Activated naive CD8-positive, alpha-beta T cell (primary cell): ENCODE results near the gene PANX1.
"Not testable (repeated sequence)": the region's sequence is repeated elsewhere in the genome, so short reads cannot be mapped to it uniquely, and the experiment has no call there.

Experiments used
- H3K27ac Mint-ChIP-seq: one replicate; pipeline ENCODE4 v1.8.0; 2021; ENCODE audit warnings: mixed read lengths
- H3K27me3 Mint-ChIP-seq: one replicate; pipeline ENCODE4 v1.8.0; 2021; ENCODE audit warnings: mixed read lengths
- H3K36me3 Mint-ChIP-seq: one replicate; pipeline ENCODE4 v1.8.0; 2021; ENCODE audit warnings: mixed read lengths
- H3K4me1 Mint-ChIP-seq: one replicate; pipeline ENCODE4 v1.8.0; 2021; ENCODE audit warnings: low read depth, mixed read lengths
- H3K4me3 Mint-ChIP-seq: one replicate; pipeline ENCODE4 v1.8.0; 2021; ENCODE audit warnings: mild to moderate bottlenecking, mixed read lengths
- H3K9me3 Mint-ChIP-seq: one replicate; pipeline ENCODE4 v1.8.0; 2021; ENCODE audit warnings: low read depth, mixed read lengths

PANX1 gene

GRCh38 chr11:94150704-94151685 is 22.4 kb downstream of the PANX1 start:
- peaks cover 3% of the 10 kb centered on the region for H3K9me3 Mint-ChIP-seq
- no peak overlapping the region for H3K27ac Mint-ChIP-seq
- H3K4me1 Mint-ChIP-seq, result peaks cover 69% of the 10 kb centered on the region
- no peaks in the 10 kb centered on the region for H3K27me3 Mint-ChIP-seq
- H3K36me3 Mint-ChIP-seq, result peaks cover 4% of the 10 kb centered on the region
- H3K4me3 Mint-ChIP-seq, result no peak overlapping the region

GRCh38 chr11:94151903-94152677 is 23.4 kb downstream of the PANX1 start:
- H3K4me1 Mint-ChIP-seq, result peaks cover 60% of the 10 kb centered on the region
- peaks cover 3% of the 10 kb centered on the region for H3K9me3 Mint-ChIP-seq
- H3K4me3 Mint-ChIP-seq, result no peak overlapping the region
- no peaks in the 10 kb centered on the region for H3K27me3 Mint-ChIP-seq
- peak overlapping the region; percentile 36 for H3K27ac Mint-ChIP-seq
- peaks cover 11% of the 10 kb centered on the region for H3K36me3 Mint-ChIP-seq

DNA sequence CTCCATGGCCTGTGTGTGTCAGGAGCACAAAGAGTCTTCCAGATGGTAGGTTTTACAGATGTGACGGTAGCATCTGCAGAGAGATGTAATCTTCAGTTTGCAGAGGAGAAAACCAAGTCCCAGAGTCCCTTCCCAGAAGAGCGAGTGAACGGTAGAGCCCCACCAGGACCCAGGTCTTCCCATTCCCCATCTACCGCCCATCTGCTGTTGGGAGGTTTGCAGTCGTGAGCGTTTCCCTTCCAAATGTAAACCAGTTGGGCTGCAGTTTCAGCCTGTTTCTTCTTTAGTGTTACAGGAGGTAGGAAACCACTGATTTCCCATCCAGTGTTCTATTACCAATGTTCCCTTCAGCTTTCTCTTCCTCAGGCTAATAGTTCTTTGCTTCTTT is 24.0 kb downstream of the PANX1 start:
- Mint-ChIP-seq H3K27me3 (no peaks in the 10 kb centered on the region), H3K27ac (peak overlapping the region; percentile 52), H3K4me1 (peaks cover 54% of the 10 kb centered on the region), H3K4me3 (no peak overlapping the region), H3K36me3 (peaks cover 12% of the 10 kb centered on the region), H3K9me3 (peaks cover 3% of the 10 kb centered on the region)

GRCh38 chr11:94153320-94153719 is 24.7 kb downstream of the PANX1 start:
- H3K27ac Mint-ChIP-seq, result peak overlapping the region; percentile 52
- H3K9me3 Mint-ChIP-seq, result peaks cover 3% of the 10 kb centered on the region
- peaks cover 51% of the 10 kb centered on the region for H3K4me1 Mint-ChIP-seq
- no peak overlapping the region for H3K4me3 Mint-ChIP-seq
- H3K27me3 Mint-ChIP-seq, result no peaks in the 10 kb centered on the region
- peaks cover 12% of the 10 kb centered on the region for H3K36me3 Mint-ChIP-seq

DNA sequence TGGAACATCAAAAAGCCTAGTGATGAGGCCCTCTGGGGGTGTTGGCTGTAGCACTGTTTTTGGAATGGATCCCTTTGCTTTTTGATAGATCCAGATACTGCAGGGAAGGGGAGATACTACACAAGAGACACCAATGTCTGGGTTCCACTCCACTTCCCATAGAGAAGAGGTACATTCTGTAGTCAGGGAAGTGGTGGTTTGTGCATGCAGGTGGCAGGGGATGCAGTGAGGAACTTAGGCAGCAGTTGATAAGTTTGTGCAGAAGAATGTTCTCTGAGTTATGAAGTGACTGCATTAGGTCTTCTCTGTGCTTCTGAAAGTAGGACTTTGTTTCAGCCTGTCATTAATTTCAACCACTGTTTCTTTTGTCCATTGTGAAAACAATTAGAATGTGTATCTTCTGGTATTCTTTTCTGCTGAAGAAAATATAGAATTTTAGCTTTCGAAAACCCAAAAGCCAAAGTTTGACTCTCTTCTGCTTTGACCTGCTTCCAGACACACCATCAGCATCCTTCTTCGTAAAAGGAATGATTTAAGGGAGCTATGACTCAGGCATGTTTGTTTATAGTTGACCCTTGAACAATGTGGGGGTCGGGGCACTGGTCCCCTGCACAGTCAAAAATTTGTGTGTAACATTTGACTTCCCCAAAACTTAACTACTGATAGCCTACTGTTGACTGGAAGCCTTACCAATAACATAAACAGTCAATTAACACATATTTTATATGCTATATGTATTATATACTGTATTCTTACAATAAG is 25.6 kb downstream of the PANX1 start:
- no peaks in the 10 kb centered on the region for H3K27me3 Mint-ChIP-seq
- no peak overlapping the region for H3K27ac Mint-ChIP-seq
- H3K36me3 Mint-ChIP-seq, result peaks cover 13% of the 10 kb centered on the region
- H3K4me3 Mint-ChIP-seq, result no peak overlapping the region
- peaks cover 3% of the 10 kb centered on the region for H3K9me3 Mint-ChIP-seq
- peaks cover 42% of the 10 kb centered on the region for H3K4me1 Mint-ChIP-seq

DNA sequence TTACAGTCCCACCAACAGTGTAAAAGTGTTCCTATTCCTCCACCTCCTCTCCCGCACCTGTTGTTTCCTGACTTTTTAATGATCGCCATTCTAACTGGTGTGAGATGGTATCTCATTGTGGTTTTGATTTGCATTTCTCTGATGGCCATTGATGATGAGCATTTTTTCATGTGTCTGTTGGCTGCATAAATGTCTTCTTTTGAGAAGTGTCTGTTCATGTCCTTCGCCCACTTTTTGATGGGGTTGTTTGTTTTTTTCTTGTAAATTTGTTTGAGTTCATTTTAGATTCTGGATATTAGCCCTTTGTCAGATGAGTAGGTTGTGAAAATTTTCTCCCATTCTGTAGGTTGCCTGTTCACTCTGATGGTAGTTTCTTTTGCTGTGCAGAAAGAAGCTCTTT is 28.7 kb downstream of the PANX1 start:
- not testable (repeated sequence) for H3K27ac Mint-ChIP-seq, H3K27me3 Mint-ChIP-seq

DNA sequence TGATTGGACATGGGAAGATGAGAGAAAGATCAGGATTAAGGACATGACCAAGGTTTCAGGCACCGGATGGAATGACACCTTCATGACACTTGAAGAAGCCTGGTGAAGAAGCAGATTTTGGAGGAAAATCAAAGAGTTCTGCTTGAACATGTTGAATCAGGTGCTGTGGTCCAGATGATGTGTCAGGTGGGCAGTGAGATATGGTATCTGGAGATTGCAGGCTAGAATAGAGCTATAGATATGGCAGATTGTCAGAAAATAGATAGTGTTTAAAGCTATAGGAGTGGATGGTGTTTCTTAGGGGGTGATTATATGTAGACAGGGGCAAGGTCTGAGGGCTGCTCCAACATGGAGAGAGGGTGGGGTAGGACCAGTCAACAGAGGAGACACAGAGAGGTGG is 40.2 kb downstream of the PANX1 start:
- H3K9me3 Mint-ChIP-seq, result no peaks in the 10 kb centered on the region
- peaks cover 11% of the 10 kb centered on the region for H3K36me3 Mint-ChIP-seq
- no peak overlapping the region for H3K4me3 Mint-ChIP-seq
- H3K27ac Mint-ChIP-seq, result no peak overlapping the region
- H3K27me3 Mint-ChIP-seq, result no peaks in the 10 kb centered on the region
- peaks cover 33% of the 10 kb centered on the region for H3K4me1 Mint-ChIP-seq

More for the DNA sequence above, 28.7 kb downstream of the PANX1 start:
- H3K4me3 Mint-ChIP-seq, H3K9me3 Mint-ChIP-seq: not testable (repeated sequence)
- peaks cover 32% of the 10 kb centered on the region for H3K4me1 Mint-ChIP-seq
- H3K36me3 Mint-ChIP-seq, result peaks cover 27% of the 10 kb centered on the region

DNA sequence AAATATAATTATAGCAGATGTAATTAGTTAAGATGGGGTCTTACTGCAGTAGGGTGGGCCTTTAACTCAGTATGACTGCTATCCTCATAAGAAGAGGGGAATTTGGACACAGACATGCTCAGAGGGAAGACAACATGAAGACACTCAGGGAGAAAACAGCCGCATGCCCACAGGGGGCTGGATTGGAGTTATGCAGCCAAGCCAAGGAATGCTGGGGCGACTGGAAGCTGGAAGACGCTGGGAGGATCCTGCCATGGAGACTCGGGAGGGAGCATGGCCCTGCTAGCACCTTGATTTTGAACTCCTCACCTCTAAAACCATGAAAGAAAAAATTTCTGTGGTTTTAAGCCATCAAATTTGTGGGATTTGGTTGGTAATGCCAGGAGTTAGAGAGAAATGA is 40.9 kb downstream of the PANX1 start:
- H3K9me3 Mint-ChIP-seq, result no peaks in the 10 kb centered on the region

DNA sequence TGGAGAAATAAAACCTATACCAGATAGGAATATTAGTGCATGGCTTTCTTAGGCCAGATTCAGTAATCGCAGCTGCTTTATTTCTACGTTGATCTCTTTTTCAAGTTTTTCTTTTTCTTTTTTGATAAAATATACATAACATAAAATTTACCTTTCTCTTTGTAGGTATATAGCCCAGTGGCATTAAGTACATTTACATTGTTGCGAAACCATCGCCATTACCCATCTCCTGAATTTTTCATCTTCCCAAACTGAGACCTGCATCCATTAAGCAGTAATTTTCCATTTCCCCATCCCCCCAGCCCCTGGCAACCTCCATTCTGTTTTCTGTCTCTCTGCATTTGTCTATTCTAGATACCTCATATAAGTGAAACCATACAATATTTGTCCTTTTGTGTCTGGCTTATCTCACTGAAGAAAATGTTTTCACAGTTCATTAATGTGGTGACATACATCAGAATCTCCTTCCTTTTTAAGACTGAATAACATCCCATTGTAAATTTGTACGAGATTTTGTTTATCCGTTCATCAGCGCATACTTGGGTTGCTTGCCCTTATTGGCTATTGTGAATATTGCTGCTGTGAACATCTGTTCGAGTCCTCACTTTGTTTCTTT is 41.4 kb downstream of the PANX1 start:
- Mint-ChIP-seq H3K36me3 (peaks cover 11% of the 10 kb centered on the region), H3K4me1 (peaks cover 28% of the 10 kb centered on the region), H3K4me3 (no peak overlapping the region), H3K27me3 (no peaks in the 10 kb centered on the region), H3K27ac (no peak overlapping the region), H3K9me3 (no peaks in the 10 kb centered on the region)

More for the DNA sequence above, 40.9 kb downstream of the PANX1 start:
- H3K4me1 Mint-ChIP-seq, result peaks cover 28% of the 10 kb centered on the region
- no peak overlapping the region for H3K4me3 Mint-ChIP-seq
- no peaks in the 10 kb centered on the region for H3K27me3 Mint-ChIP-seq
- no peak overlapping the region for H3K27ac Mint-ChIP-seq
- peaks cover 11% of the 10 kb centered on the region for H3K36me3 Mint-ChIP-seq

DNA sequence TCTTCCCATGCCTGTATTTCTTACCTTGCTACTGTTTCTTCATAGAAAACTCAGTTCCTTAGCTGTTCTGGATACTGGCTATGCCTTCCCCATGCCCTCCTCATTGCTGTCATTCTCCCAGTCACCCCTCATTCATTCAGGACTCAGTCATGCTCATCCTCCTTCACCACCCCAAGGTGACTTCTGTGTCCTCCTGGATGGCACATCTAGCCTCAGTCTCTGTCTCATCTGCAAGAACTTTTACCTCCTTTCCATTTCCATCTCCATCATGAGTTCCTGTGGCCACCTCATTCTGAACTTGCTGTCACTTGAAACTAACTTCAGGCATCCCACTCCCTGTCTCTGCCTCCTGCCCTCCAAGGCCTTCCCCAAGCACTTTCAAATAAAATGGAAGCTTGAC is 42.3 kb downstream of the PANX1 start:
- no peak overlapping the region for H3K27ac Mint-ChIP-seq
- H3K27me3 Mint-ChIP-seq, result no peaks in the 10 kb centered on the region
- no peak overlapping the region for H3K4me3 Mint-ChIP-seq
- peaks cover 28% of the 10 kb centered on the region for H3K4me1 Mint-ChIP-seq
- H3K9me3 Mint-ChIP-seq, result no peaks in the 10 kb centered on the region
- peaks cover 11% of the 10 kb centered on the region for H3K36me3 Mint-ChIP-seq

DNA sequence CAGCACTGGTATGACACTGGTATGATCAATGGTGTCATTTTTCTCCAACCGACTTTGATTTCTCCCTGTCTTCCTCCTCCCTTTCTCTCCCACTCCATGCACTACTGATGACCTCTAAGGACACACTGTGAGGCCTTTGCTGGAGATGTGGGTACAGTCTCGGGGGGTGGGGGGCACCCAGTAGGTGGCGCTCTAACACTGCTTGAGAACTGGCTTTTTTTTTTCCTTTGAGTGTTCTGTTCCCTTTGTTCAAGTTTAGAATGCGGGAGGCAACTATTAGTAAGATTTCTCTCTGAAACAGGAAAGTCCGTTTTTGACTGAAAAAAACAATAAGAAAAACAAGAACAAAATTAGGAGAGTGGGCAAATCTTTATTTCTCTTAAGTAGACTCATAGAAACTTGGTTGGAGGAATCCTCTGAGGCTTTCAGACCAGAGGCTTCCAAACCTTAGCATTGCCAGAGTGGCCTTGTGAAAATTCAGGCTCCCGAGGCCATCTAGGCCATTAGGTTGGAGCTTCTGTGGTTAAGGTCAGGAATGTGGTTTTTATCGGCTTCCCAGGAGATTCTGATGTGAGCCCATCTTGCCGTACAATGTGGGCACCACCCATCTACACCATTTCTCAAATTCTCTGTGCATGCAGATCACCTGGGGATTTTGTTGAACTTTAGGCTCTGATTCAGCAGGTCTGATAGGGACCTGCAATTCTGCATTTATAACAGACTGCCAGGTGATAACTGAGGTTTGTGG is 43.2 kb downstream of the PANX1 start:
- Mint-ChIP-seq H3K27me3 (no peaks in the 10 kb centered on the region), H3K36me3 (peaks cover 12% of the 10 kb centered on the region), H3K4me1 (peaks cover 28% of the 10 kb centered on the region), H3K4me3 (no peak overlapping the region), H3K27ac (no peak overlapping the region), H3K9me3 (no peaks in the 10 kb centered on the region)

DNA sequence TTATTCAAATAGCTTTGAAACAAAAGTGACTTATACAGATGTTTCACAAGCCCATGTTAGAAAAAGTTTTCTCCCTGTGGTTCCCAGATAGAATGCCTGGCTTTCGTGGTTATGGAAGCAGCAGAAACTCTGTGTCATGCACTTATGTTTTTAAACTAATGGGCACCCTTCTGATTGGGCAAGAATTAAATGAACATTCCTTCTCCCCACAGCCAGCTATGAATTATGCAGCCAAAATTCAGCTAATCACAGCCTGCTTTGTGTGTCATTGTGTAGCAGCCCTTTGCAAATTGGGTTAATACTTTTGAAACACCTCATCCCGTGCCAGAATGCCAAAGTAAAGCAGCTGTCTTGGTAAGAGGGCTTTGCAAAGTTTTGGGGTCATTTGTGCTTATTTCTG is 46.9 kb downstream of the PANX1 start:
- H3K4me3 Mint-ChIP-seq, result no peak overlapping the region
- no peaks in the 10 kb centered on the region for H3K27me3 Mint-ChIP-seq
- no peak overlapping the region for H3K27ac Mint-ChIP-seq
- H3K4me1 Mint-ChIP-seq, result peaks cover 18% of the 10 kb centered on the region
- peaks cover 19% of the 10 kb centered on the region for H3K36me3 Mint-ChIP-seq
- H3K9me3 Mint-ChIP-seq, result no peaks in the 10 kb centered on the region

DNA sequence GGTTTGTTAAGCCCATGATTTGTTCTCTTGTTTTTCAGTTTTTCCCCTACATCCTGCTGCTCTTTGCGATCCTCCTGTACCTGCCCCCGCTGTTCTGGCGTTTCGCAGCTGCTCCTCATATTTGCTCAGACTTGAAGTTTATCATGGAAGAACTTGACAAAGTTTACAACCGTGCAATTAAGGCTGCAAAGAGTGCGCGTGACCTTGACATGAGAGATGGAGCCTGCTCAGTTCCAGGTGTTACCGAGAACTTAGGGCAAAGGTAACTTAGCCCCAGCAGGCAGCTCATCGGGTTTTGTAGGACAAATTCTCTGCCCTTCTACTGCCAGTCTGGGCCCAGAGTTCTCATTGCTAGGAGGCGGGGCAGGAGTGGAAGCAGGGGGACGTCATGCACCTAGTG is 49.7 kb downstream of the PANX1 start:
- Mint-ChIP-seq H3K4me3 (no peak overlapping the region), H3K27ac (no peak overlapping the region), H3K4me1 (peaks cover under 1% of the 10 kb centered on the region), H3K36me3 (peaks cover 19% of the 10 kb centered on the region), H3K27me3 (no peaks in the 10 kb centered on the region), H3K9me3 (no peaks in the 10 kb centered on the region)

- Mint-ChIP-seq H3K9me3 (no peaks in the 10 kb centered on the region), H3K4me1 (no peaks in the 10 kb centered on the region), H3K27ac (no peak overlapping the region), H3K36me3 (peaks cover 19% of the 10 kb centered on the region), H3K27me3 (no peaks in the 10 kb centered on the region), H3K4me3 (no peak overlapping the region)
These were observed 51.1 kb downstream of the PANX1 start for GRCh38 chr11:94179696-94180095.
